Measurements from ENCODE around the gene ADAM29. TPM values are rescaled to one million over a fixed set of nuclear protein-coding genes. Genes with fewer than 3 reads are reported as not detected.

Gene ADAM29
- total RNA-seq, 1 donor from 2014 or later = not detected

GRCh38 chr4:174926958-174927357 is 8.8 kb downstream of the ADAM29 start:
- no peaks in the 10 kb centered on the region for H3K4me1 Mint-ChIP-seq (ENCODE audit: low read depth)
- H3K27ac Mint-ChIP-seq = no peak overlapping the region
- peaks cover 4% of the 10 kb centered on the region for H3K9me3 Mint-ChIP-seq
- intact Hi-C loops (cut with micrococcal nuclease) = no loop called here
- no peaks in the 10 kb centered on the region for H3K36me3 Mint-ChIP-seq (ENCODE audit: low read depth)
- no peak for DNase-seq (ENCODE audit: low spot score)
- no peaks in the 10 kb centered on the region for H3K27me3 Mint-ChIP-seq (ENCODE audit: low read depth)
- no peak overlapping the region for H3K4me3 Mint-ChIP-seq (ENCODE audit: low read depth)

- H3K9me3 Mint-ChIP-seq = peaks cover 4% of the 10 kb centered on the region
- no peak overlapping the region for H3K27ac Mint-ChIP-seq
- no peak for DNase-seq (ENCODE audit: low spot score)
- no peak overlapping the region for H3K4me3 Mint-ChIP-seq (ENCODE audit: low read depth)
- H3K27me3 Mint-ChIP-seq (ENCODE audit: low read depth) = no peaks in the 10 kb centered on the region
- intact Hi-C loops (cut with micrococcal nuclease) = no loop called here
- H3K4me1 Mint-ChIP-seq (ENCODE audit: low read depth) = no peaks in the 10 kb centered on the region
- H3K36me3 Mint-ChIP-seq (ENCODE audit: low read depth) = no peaks in the 10 kb centered on the region
These were observed 10.0 kb downstream of the ADAM29 start for GRCh38 chr4:174928174-174928573.

GRCh38 chr4:174928575-174929253 is 10.6 kb downstream of the ADAM29 start:
- Mint-ChIP-seq H3K27ac (no peak overlapping the region), H3K27me3 (ENCODE audit: low read depth) (no peaks in the 10 kb centered on the region), H3K36me3 (ENCODE audit: low read depth) (no peaks in the 10 kb centered on the region), H3K4me1 (ENCODE audit: low read depth) (no peaks in the 10 kb centered on the region), H3K9me3 (peaks cover 4% of the 10 kb centered on the region), H3K4me3 (ENCODE audit: low read depth) (no peak overlapping the region)
- no peak for DNase-seq (ENCODE audit: low spot score)
- intact Hi-C loops (cut with micrococcal nuclease) = no loop called here

- H3K36me3 Mint-ChIP-seq (ENCODE audit: low read depth) = no peaks in the 10 kb centered on the region
- no peaks in the 10 kb centered on the region for H3K27me3 Mint-ChIP-seq (ENCODE audit: low read depth)
- H3K27ac Mint-ChIP-seq = no peak overlapping the region
- DNase-seq (ENCODE audit: low spot score) = no peak
- H3K4me3 Mint-ChIP-seq (ENCODE audit: low read depth) = no peak overlapping the region
- H3K4me1 Mint-ChIP-seq (ENCODE audit: low read depth) = no peaks in the 10 kb centered on the region
- intact Hi-C loops (cut with micrococcal nuclease) = no loop called here
- H3K9me3 Mint-ChIP-seq = peaks cover 4% of the 10 kb centered on the region
These were observed 11.2 kb downstream of the ADAM29 start for GRCh38 chr4:174929346-174929745.

- Mint-ChIP-seq H3K36me3 (ENCODE audit: low read depth) (no peaks in the 10 kb centered on the region), H3K4me1 (ENCODE audit: low read depth) (no peaks in the 10 kb centered on the region), H3K27me3 (ENCODE audit: low read depth) (no peaks in the 10 kb centered on the region), H3K9me3 (peaks cover 4% of the 10 kb centered on the region), H3K27ac (no peak overlapping the region), H3K4me3 (ENCODE audit: low read depth) (no peak overlapping the region)
- intact Hi-C loops (cut with micrococcal nuclease) = no loop called here
- no peak for DNase-seq (ENCODE audit: low spot score)
These were observed 12.7 kb downstream of the ADAM29 start for GRCh38 chr4:174930895-174931294.

- intact Hi-C loops (cut with micrococcal nuclease) = no loop called here
- Mint-ChIP-seq H3K36me3 (ENCODE audit: low read depth) (no peaks in the 10 kb centered on the region), H3K27me3 (ENCODE audit: low read depth) (no peaks in the 10 kb centered on the region), H3K27ac (no peak overlapping the region), H3K4me3 (ENCODE audit: low read depth) (no peak overlapping the region), H3K9me3 (peaks cover 4% of the 10 kb centered on the region), H3K4me1 (ENCODE audit: low read depth) (no peaks in the 10 kb centered on the region)
- no peak for DNase-seq (ENCODE audit: low spot score)
These were observed 14.9 kb downstream of the ADAM29 start for GRCh38 chr4:174933083-174933482.

- no peak overlapping the region for H3K4me3 Mint-ChIP-seq (ENCODE audit: low read depth)
- no peaks in the 10 kb centered on the region for H3K9me3 Mint-ChIP-seq
- DNase-seq (ENCODE audit: low spot score) = no peak
- no peaks in the 10 kb centered on the region for H3K4me1 Mint-ChIP-seq (ENCODE audit: low read depth)
- H3K27ac Mint-ChIP-seq = no peak overlapping the region
- intact Hi-C loops (cut with micrococcal nuclease) = no loop called here
- H3K36me3 Mint-ChIP-seq (ENCODE audit: low read depth) = no peaks in the 10 kb centered on the region
- no peaks in the 10 kb centered on the region for H3K27me3 Mint-ChIP-seq (ENCODE audit: low read depth)
These were observed 16.2 kb downstream of the ADAM29 start for GRCh38 chr4:174934360-174934759.

GRCh38 chr4:174935607-174936006 is 17.4 kb downstream of the ADAM29 start:
- DNase-seq (ENCODE audit: low spot score) = no peak
- no peaks in the 10 kb centered on the region for H3K4me1 Mint-ChIP-seq (ENCODE audit: low read depth)
- H3K4me3 Mint-ChIP-seq (ENCODE audit: low read depth) = no peak overlapping the region
- H3K27ac Mint-ChIP-seq = no peak overlapping the region
- intact Hi-C loops (cut with micrococcal nuclease) = no loop called here
- H3K9me3 Mint-ChIP-seq = no peaks in the 10 kb centered on the region
- no peaks in the 10 kb centered on the region for H3K36me3 Mint-ChIP-seq (ENCODE audit: low read depth)
- no peaks in the 10 kb centered on the region for H3K27me3 Mint-ChIP-seq (ENCODE audit: low read depth)

GRCh38 chr4:174940002-174940401 is 21.8 kb downstream of the ADAM29 start:
- Mint-ChIP-seq H3K4me1 (ENCODE audit: low read depth) (no peaks in the 10 kb centered on the region), H3K9me3 (no peaks in the 10 kb centered on the region), H3K4me3 (ENCODE audit: low read depth) (no peak overlapping the region), H3K27ac (no peak overlapping the region), H3K36me3 (ENCODE audit: low read depth) (no peaks in the 10 kb centered on the region), H3K27me3 (ENCODE audit: low read depth) (no peaks in the 10 kb centered on the region)
- DNase-seq (ENCODE audit: low spot score) = no peak
- intact Hi-C loops (cut with micrococcal nuclease) = no loop called here

- no peak for DNase-seq (ENCODE audit: low spot score)
- Mint-ChIP-seq H3K27me3 (ENCODE audit: low read depth) (no peaks in the 10 kb centered on the region), H3K4me1 (ENCODE audit: low read depth) (no peaks in the 10 kb centered on the region), H3K4me3 (ENCODE audit: low read depth) (no peak overlapping the region), H3K9me3 (peaks cover 16% of the 10 kb centered on the region), H3K36me3 (ENCODE audit: low read depth) (no peaks in the 10 kb centered on the region), H3K27ac (no peak overlapping the region)
- intact Hi-C loops (cut with micrococcal nuclease) = no loop called here
These were observed 28.1 kb downstream of the ADAM29 start for GRCh38 chr4:174946246-174946645.

- H3K4me3 Mint-ChIP-seq (ENCODE audit: low read depth) = no peak overlapping the region
- DNase-seq (ENCODE audit: low spot score) = no peak
- H3K27me3 Mint-ChIP-seq (ENCODE audit: low read depth) = no peaks in the 10 kb centered on the region
- intact Hi-C loops (cut with micrococcal nuclease) = no loop called here
- H3K9me3 Mint-ChIP-seq = peaks cover 16% of the 10 kb centered on the region
- H3K36me3 Mint-ChIP-seq (ENCODE audit: low read depth) = no peaks in the 10 kb centered on the region
- H3K27ac Mint-ChIP-seq = no peak overlapping the region
- H3K4me1 Mint-ChIP-seq (ENCODE audit: low read depth) = no peaks in the 10 kb centered on the region
These were observed 30.7 kb downstream of the ADAM29 start for GRCh38 chr4:174948826-174949225.

- intact Hi-C loops (cut with micrococcal nuclease) = no loop called here
- H3K36me3 Mint-ChIP-seq (ENCODE audit: low read depth) = no peaks in the 10 kb centered on the region
- DNase-seq (ENCODE audit: low spot score) = no peak
- H3K27me3 Mint-ChIP-seq (ENCODE audit: low read depth) = no peaks in the 10 kb centered on the region
- peaks cover 6% of the 10 kb centered on the region for H3K9me3 Mint-ChIP-seq
- no peaks in the 10 kb centered on the region for H3K4me1 Mint-ChIP-seq (ENCODE audit: low read depth)
- H3K27ac Mint-ChIP-seq = no peak overlapping the region
- no peak overlapping the region for H3K4me3 Mint-ChIP-seq (ENCODE audit: low read depth)
These were observed 54.8 kb downstream of the ADAM29 start for GRCh38 chr4:174972911-174973310.

- DNase-seq (ENCODE audit: low spot score) = no peak
- Mint-ChIP-seq H3K9me3 (peaks cover 6% of the 10 kb centered on the region), H3K27me3 (ENCODE audit: low read depth) (no peaks in the 10 kb centered on the region), H3K4me1 (ENCODE audit: low read depth) (no peaks in the 10 kb centered on the region), H3K36me3 (ENCODE audit: low read depth) (no peaks in the 10 kb centered on the region), H3K27ac (no peak overlapping the region), H3K4me3 (ENCODE audit: low read depth) (no peak overlapping the region)
- intact Hi-C loops (cut with micrococcal nuclease) = no loop called here
These were observed 55.2 kb downstream of the ADAM29 start for GRCh38 chr4:174973336-174973735.
